ENCODE results near the gene LDLRAP1. TPM values are rescaled to one million over a fixed set of nuclear protein-coding genes. Genes with fewer than 3 reads are reported as not detected.

Gene LDLRAP1
- total and polyA plus RNA-seq, 2 experiments from 2014 or later = 9.6 to 22.7 TPM

GRCh38 chr1:25562101-25562927, 18.9 kb downstream of the LDLRAP1 start:
- DNase-seq (ENCODE audit: low spot score) = no peak
- H3F3A ChIP-seq (replicated peaks; ENCODE audit: low read depth) = no peaks in the 10 kb centered on the region
- Mint-ChIP-seq H3K4me1 (peaks cover 22% of the 10 kb centered on the region), H3K9me3 (no peaks in the 10 kb centered on the region), H3K36me3 (ENCODE audit: low read depth) (no peaks in the 10 kb centered on the region), H3K4me3 (no peak overlapping the region), H3K27ac (no peak overlapping the region), H3K27me3 (ENCODE audit: insufficient read depth, low read depth, poor library complexity) (peaks cover 7% of the 10 kb centered on the region)
- H3K4me3 ChIP-seq = no peak overlapping the region
- H3K27ac ChIP-seq (ENCODE audit: low read depth) = no peak overlapping the region
- TF ChIP-seq CREB1 (CRISPR knock-in tag; IDR thresholded peaks at IDR 0.05; ENCODE audit: low read depth) (no peak), ZNF331 (CRISPR knock-in tag; IDR thresholded peaks at IDR 0.05; ENCODE audit: low read depth) (no peak), ZNF114 (CRISPR knock-in tag; IDR thresholded peaks at IDR 0.05) (no peak), STAT1 (IDR thresholded peaks at IDR 0.05; ENCODE audit: unreplicated experiment) (no peak), EZH2phosphoT487 (IDR thresholded peaks at IDR 0.05; ENCODE audit: unreplicated experiment) (no peak), POLR2AphosphoS5 (IDR thresholded peaks at IDR 0.05; ENCODE audit: low read depth) (no peak), JUNB (IDR thresholded peaks at IDR 0.05; ENCODE audit: unreplicated experiment) (no peak), NANOG (IDR thresholded peaks at IDR 0.05; ENCODE audit: borderline replicate concordance) (no peak), EZH2 (IDR thresholded peaks at IDR 0.05; ENCODE audit: low read depth, unreplicated experiment) (no peak)
- TF ChIP-seq, protein P1, sequence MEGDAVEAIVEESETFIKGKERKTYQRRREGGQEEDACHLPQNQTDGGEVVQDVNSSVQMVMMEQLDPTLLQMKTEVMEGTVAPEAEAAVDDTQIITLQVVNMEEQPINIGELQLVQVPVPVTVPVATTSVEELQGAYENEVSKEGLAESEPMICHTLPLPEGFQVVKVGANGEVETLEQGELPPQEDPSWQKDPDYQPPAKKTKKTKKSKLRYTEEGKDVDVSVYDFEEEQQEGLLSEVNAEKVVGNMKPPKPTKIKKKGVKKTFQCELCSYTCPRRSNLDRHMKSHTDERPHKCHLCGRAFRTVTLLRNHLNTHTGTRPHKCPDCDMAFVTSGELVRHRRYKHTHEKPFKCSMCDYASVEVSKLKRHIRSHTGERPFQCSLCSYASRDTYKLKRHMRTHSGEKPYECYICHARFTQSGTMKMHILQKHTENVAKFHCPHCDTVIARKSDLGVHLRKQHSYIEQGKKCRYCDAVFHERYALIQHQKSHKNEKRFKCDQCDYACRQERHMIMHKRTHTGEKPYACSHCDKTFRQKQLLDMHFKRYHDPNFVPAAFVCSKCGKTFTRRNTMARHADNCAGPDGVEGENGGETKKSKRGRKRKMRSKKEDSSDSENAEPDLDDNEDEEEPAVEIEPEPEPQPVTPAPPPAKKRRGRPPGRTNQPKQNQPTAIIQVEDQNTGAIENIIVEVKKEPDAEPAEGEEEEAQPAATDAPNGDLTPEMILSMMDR (conservative IDR thresholded peaks at IDR 0.05; ENCODE audit: low read depth in 2 of 2) = no peak
- TF ChIP-seq, protein P2, sequence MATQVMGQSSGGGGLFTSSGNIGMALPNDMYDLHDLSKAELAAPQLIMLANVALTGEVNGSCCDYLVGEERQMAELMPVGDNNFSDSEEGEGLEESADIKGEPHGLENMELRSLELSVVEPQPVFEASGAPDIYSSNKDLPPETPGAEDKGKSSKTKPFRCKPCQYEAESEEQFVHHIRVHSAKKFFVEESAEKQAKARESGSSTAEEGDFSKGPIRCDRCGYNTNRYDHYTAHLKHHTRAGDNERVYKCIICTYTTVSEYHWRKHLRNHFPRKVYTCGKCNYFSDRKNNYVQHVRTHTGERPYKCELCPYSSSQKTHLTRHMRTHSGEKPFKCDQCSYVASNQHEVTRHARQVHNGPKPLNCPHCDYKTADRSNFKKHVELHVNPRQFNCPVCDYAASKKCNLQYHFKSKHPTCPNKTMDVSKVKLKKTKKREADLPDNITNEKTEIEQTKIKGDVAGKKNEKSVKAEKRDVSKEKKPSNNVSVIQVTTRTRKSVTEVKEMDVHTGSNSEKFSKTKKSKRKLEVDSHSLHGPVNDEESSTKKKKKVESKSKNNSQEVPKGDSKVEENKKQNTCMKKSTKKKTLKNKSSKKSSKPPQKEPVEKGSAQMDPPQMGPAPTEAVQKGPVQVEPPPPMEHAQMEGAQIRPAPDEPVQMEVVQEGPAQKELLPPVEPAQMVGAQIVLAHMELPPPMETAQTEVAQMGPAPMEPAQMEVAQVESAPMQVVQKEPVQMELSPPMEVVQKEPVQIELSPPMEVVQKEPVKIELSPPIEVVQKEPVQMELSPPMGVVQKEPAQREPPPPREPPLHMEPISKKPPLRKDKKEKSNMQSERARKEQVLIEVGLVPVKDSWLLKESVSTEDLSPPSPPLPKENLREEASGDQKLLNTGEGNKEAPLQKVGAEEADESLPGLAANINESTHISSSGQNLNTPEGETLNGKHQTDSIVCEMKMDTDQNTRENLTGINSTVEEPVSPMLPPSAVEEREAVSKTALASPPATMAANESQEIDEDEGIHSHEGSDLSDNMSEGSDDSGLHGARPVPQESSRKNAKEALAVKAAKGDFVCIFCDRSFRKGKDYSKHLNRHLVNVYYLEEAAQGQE (IDR thresholded peaks at IDR 0.05; ENCODE audit: unreplicated experiment) = no peak
- TF ChIP-seq, protein P3, sequence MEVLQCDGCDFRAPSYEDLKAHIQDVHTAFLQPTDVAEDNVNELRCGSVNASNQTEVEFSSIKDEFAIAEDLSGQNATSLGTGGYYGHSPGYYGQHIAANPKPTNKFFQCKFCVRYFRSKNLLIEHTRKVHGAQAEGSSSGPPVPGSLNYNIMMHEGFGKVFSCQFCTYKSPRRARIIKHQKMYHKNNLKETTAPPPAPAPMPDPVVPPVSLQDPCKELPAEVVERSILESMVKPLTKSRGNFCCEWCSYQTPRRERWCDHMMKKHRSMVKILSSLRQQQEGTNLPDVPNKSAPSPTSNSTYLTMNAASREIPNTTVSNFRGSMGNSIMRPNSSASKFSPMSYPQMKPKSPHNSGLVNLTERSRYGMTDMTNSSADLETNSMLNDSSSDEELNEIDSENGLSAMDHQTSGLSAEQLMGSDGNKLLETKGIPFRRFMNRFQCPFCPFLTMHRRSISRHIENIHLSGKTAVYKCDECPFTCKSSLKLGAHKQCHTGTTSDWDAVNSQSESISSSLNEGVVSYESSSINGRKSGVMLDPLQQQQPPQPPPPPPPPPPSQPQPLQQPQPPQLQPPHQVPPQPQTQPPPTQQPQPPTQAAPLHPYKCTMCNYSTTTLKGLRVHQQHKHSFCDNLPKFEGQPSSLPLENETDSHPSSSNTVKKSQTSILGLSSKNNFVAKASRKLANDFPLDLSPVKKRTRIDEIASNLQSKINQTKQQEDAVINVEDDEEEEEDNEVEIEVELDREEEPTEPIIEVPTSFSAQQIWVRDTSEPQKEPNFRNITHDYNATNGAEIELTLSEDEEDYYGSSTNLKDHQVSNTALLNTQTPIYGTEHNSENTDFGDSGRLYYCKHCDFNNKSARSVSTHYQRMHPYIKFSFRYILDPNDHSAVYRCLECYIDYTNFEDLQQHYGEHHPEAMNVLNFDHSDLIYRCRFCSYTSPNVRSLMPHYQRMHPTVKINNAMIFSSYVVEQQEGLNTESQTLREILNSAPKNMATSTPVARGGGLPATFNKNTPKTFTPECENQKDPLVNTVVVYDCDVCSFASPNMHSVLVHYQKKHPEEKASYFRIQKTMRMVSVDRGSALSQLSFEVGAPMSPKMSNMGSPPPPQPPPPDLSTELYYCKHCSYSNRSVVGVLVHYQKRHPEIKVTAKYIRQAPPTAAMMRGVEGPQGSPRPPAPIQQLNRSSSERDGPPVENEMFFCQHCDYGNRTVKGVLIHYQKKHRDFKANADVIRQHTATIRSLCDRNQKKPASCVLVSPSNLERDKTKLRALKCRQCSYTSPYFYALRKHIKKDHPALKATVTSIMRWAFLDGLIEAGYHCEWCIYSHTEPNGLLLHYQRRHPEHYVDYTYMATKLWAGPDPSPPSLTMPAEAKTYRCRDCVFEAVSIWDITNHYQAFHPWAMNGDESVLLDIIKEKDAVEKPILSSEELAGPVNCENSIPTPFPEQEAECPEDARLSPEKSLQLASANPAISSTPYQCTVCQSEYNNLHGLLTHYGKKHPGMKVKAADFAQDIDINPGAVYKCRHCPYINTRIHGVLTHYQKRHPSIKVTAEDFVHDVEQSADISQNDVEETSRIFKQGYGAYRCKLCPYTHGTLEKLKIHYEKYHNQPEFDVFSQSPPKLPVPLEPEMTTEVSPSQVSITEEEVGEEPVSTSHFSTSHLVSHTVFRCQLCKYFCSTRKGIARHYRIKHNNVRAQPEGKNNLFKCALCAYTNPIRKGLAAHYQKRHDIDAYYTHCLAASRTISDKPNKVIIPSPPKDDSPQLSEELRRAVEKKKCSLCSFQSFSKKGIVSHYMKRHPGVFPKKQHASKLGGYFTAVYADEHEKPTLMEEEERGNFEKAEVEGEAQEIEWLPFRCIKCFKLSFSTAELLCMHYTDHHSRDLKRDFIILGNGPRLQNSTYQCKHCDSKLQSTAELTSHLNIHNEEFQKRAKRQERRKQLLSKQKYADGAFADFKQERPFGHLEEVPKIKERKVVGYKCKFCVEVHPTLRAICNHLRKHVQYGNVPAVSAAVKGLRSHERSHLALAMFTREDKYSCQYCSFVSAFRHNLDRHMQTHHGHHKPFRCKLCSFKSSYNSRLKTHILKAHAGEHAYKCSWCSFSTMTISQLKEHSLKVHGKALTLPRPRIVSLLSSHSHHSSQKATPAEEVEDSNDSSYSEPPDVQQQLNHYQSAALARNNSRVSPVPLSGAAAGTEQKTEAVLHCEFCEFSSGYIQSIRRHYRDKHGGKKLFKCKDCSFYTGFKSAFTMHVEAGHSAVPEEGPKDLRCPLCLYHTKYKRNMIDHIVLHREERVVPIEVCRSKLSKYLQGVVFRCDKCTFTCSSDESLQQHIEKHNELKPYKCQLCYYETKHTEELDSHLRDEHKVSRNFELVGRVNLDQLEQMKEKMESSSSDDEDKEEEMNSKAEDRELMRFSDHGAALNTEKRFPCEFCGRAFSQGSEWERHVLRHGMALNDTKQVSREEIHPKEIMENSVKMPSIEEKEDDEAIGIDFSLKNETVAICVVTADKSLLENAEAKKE (CRISPR knock-in tag; IDR thresholded peaks at IDR 0.05) = no peak
- TF ChIP-seq, protein P4, sequence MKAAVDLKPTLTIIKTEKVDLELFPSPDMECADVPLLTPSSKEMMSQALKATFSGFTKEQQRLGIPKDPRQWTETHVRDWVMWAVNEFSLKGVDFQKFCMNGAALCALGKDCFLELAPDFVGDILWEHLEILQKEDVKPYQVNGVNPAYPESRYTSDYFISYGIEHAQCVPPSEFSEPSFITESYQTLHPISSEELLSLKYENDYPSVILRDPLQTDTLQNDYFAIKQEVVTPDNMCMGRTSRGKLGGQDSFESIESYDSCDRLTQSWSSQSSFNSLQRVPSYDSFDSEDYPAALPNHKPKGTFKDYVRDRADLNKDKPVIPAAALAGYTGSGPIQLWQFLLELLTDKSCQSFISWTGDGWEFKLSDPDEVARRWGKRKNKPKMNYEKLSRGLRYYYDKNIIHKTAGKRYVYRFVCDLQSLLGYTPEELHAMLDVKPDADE (IDR thresholded peaks at IDR 0.05) = no peak
- no peaks in the 10 kb centered on the region for H3K36me3 ChIP-seq (ENCODE audit: insufficient read depth)
- H2AFZ ChIP-seq = no peak overlapping the region
- H3K79me2 ChIP-seq (replicated peaks; ENCODE audit: insufficient read depth) = no peaks in the 10 kb centered on the region
- no peaks in the 10 kb centered on the region for H3K27me3 ChIP-seq (ENCODE audit: insufficient read depth)
- no peaks in the 10 kb centered on the region for H3K9me2 ChIP-seq (ENCODE audit: insufficient read depth)
- no peaks in the 10 kb centered on the region for H4K20me1 ChIP-seq (replicated peaks; ENCODE audit: insufficient read depth)
- ATAC-seq = no peak
- H3K4me1 ChIP-seq (ENCODE audit: insufficient read depth) = peaks cover 8% of the 10 kb centered on the region; the same call in 1 of the 2 replicates
- H3K4me2 ChIP-seq = no peak overlapping the region

All from GM23338 (cell line).